HFFc6 (cell line): ENCODE data around the gene CBFA2T2. TPM values are rescaled to one million over a fixed set of nuclear protein-coding genes. Genes with fewer than 3 reads are reported as not detected.

Experiments
- DNase-seq: peaks from one replicate; pipeline ENCODE4 v3.0.0-alpha.2; 2018
- H3K27ac Mint-ChIP-seq: 2 replicates; pipeline ENCODE4 v1.8.0; 2020; ENCODE audit warnings: mild to moderate bottlenecking, mixed read lengths
- H3K27me3 Mint-ChIP-seq: 2 replicates; pipeline ENCODE4 v1.8.0; 2021; ENCODE audit warnings: mild to moderate bottlenecking, moderate library complexity, mixed read lengths; ENCODE audit not compliant: insufficient read depth
- H3K36me3 Mint-ChIP-seq: 2 replicates; pipeline ENCODE4 v1.8.0; 2021; ENCODE audit warnings: low read depth, mixed read lengths
- H3K4me1 Mint-ChIP-seq: 2 replicates; pipeline ENCODE4 v1.8.0; 2020; ENCODE audit warnings: low read depth, mixed read lengths
- H3K4me3 Mint-ChIP-seq: 2 replicates; pipeline ENCODE4 v1.8.0; 2020; ENCODE audit warnings: mild to moderate bottlenecking, moderate library complexity, mixed read lengths
- H3K9me3 Mint-ChIP-seq: 2 replicates; pipeline ENCODE4 v1.8.0; 2020; ENCODE audit warnings: mild to moderate bottlenecking, mixed read lengths
- CTCF ChIP-seq: fragments of 200-600 bp; sonication (generic); IDR thresholded peaks from 2 replicates; pipeline ENCODE4 v1.5.0; 2021; ENCODE audit warnings: antibody characterized with exemption, mild to moderate bottlenecking
- total RNA-seq, 6 experiments: library from RNA; stranded (reverse); fragmentation: NEBNext Ultra II Directional; extraction: Animal tissue kit (Norgen Biotek cat#: 25700); gene quantifications; 2 replicates in 1 of 6; 3 replicates in 5 of 6; pipeline ENCODE4 v1.2.3, GENCODE V29; 2021

CBFA2T2 gene
- total RNA-seq, 6 experiments from 2014 or later, result 7.0 to 9.1 (median 8.0) TPM

GRCh38 chr20:33465481-33466302 is 24.2 kb upstream of the CBFA2T2 start:
- Mint-ChIP-seq H3K27ac (no peak overlapping the region), H3K27me3 (peaks cover 6% of the 10 kb centered on the region), H3K9me3 (no peaks in the 10 kb centered on the region), H3K4me1 (no peaks in the 10 kb centered on the region), H3K4me3 (no peak overlapping the region), H3K36me3 (no peaks in the 10 kb centered on the region)
- no peak for DNase-seq
- TF ChIP-seq CTCF, result no peak

GRCh38 chr20:33466303-33466646 is 23.6 kb upstream of the CBFA2T2 start:
- DNase-seq, result no peak
- Mint-ChIP-seq H3K9me3 (no peaks in the 10 kb centered on the region), H3K36me3 (no peaks in the 10 kb centered on the region), H3K27ac (no peak overlapping the region), H3K4me1 (no peaks in the 10 kb centered on the region), H3K27me3 (peaks cover 6% of the 10 kb centered on the region), H3K4me3 (no peak overlapping the region)
- no peak for TF ChIP-seq CTCF

- no peak for DNase-seq
- Mint-ChIP-seq H3K27ac (no peak overlapping the region), H3K4me3 (no peak overlapping the region), H3K9me3 (no peaks in the 10 kb centered on the region), H3K27me3 (peaks cover 8% of the 10 kb centered on the region), H3K36me3 (no peaks in the 10 kb centered on the region), H3K4me1 (no peaks in the 10 kb centered on the region)
- TF ChIP-seq CTCF, result no peak
Observed at GRCh38 chr20:33470457-33470856, 19.4 kb upstream of the CBFA2T2 start.

GRCh38 chr20:33470866-33471265 is 19.0 kb upstream of the CBFA2T2 start:
- no peaks in the 10 kb centered on the region for H3K36me3 Mint-ChIP-seq
- H3K27me3 Mint-ChIP-seq, result peaks cover 8% of the 10 kb centered on the region
- H3K9me3 Mint-ChIP-seq, result no peaks in the 10 kb centered on the region
- DNase-seq, result no peak
- no peaks in the 10 kb centered on the region for H3K4me1 Mint-ChIP-seq
- no peak overlapping the region for H3K4me3 Mint-ChIP-seq
- no peak for TF ChIP-seq CTCF
- H3K27ac Mint-ChIP-seq, result no peak overlapping the region

GRCh38 chr20:33472868-33473435 is 16.9 kb upstream of the CBFA2T2 start:
- TF ChIP-seq CTCF, result no peak
- DNase-seq, result no peak
- no peak overlapping the region for H3K4me3 Mint-ChIP-seq
- no peaks in the 10 kb centered on the region for H3K36me3 Mint-ChIP-seq
- H3K9me3 Mint-ChIP-seq, result no peaks in the 10 kb centered on the region
- H3K27me3 Mint-ChIP-seq, result peaks cover 12% of the 10 kb centered on the region
- H3K27ac Mint-ChIP-seq, result no peak overlapping the region
- H3K4me1 Mint-ChIP-seq, result no peaks in the 10 kb centered on the region
